Hematopoietic multipotent progenitor cell treated with erythropoietin and hydrocortisone succinate and interleukin-3 and kit ligand, for 8 days (in vitro differentiated cells): ENCODE results near the gene GRIN3A.
A peak's percentile ranks its signal among the peaks of the same experiment; 100 is the strongest.
"Not testable (repeated sequence)": the region's sequence is repeated elsewhere in the genome, so short reads cannot be mapped to it uniquely, and the experiment has no call there.

Source experiments
- DNase-seq: peaks from one replicate; pipeline ENCODE4 v3.0.0-alpha.2; 2015

GRIN3A gene

GRCh38 chr9:101738566-101739183 lies at the start of gene GRIN3A:
Gene GRIN3A (minus strand): TSS chr9:101738647. CDS start chr9:101737979, 668 bp downstream.
- DNase-seq, result peak; percentile 47

GRCh38 chr9:101787891-101788290 lies 49.4 kb upstream of the GRIN3A start:
- no peak for DNase-seq

- no peak for DNase-seq
These were observed 39.9 kb upstream of the GRIN3A start for GRCh38 chr9:101778332-101778731.

GRCh38 chr9:101764472-101764871 lies 26.0 kb upstream of the GRIN3A start:
- DNase-seq, result no peak

- no peak for DNase-seq
These were observed 20.0 kb upstream of the GRIN3A start for GRCh38 chr9:101758304-101758930.

GRCh38 chr9:101753716-101754115 lies 15.3 kb upstream of the GRIN3A start:
- no peak for DNase-seq

- no peak for DNase-seq
These were observed 13.4 kb upstream of the GRIN3A start for GRCh38 chr9:101751895-101752294.

GRCh38 chr9:101739311-101739710 lies 864 bp upstream of the GRIN3A start:
- DNase-seq, result no peak

- peak; percentile 11 for DNase-seq
These were observed 512 bp downstream of the GRIN3A start for GRCh38 chr9:101737705-101738565.

GRCh38 chr9:101737165-101737704 lies 1.2 kb downstream of the GRIN3A start:
- DNase-seq, result no peak

- DNase-seq, result peak; percentile 14
These were observed 1.7 kb downstream of the GRIN3A start for GRCh38 chr9:101736717-101737116.

- no peak for DNase-seq
These were observed 7.0 kb downstream of the GRIN3A start for GRCh38 chr9:101731429-101731828.

- peak; percentile 62 for DNase-seq
These were observed 10.6 kb downstream of the GRIN3A start for GRCh38 chr9:101727612-101728524.

GRCh38 chr9:101724271-101724670 lies 14.2 kb downstream of the GRIN3A start:
- DNase-seq, result not testable (repeated sequence)

GRCh38 chr9:101718192-101718591 lies 20.3 kb downstream of the GRIN3A start:
- DNase-seq, result no peak

GRCh38 chr9:101716629-101717028 lies 21.8 kb downstream of the GRIN3A start:
- no peak for DNase-seq

- peak; percentile 58 for DNase-seq
These were observed 27.0 kb downstream of the GRIN3A start for GRCh38 chr9:101711330-101711941.

GRCh38 chr9:101708855-101709254 lies 29.6 kb downstream of the GRIN3A start:
- DNase-seq, result no peak

GRCh38 chr9:101707721-101708120 lies 30.7 kb downstream of the GRIN3A start:
- DNase-seq, result no peak

- DNase-seq, result no peak
These were observed 31.4 kb downstream of the GRIN3A start for GRCh38 chr9:101706997-101707396.

GRCh38 chr9:101706261-101706798 lies 32.1 kb downstream of the GRIN3A start:
- DNase-seq, result no peak
